Activated CD4-positive, alpha-beta T cell treated with anti-CD3 and anti-CD28 coated beads, Interleukin-2, amount 50 U/mL, for 4 hours (primary cell): ENCODE results near the gene LYST.
"Not testable (repeated sequence)": the region's sequence is repeated elsewhere in the genome, so short reads cannot be mapped to it uniquely, and the experiment has no call there.

ENCODE experiments used
- DNase-seq, 2 experiments: peaks; one replicate each; pipeline ENCODE4 v3.0.0-alpha.2; 2020

The LYST gene

GRCh38 chr1:235855811-235856429 lies 10.8 kb downstream of the LYST start:
- no peak for DNase-seq

- DNase-seq, result no peak
Observed at GRCh38 chr1:235854347-235854746, 12.4 kb downstream of the LYST start.

- DNase-seq, result no peak
Observed at GRCh38 chr1:235853653-235854052, 13.1 kb downstream of the LYST start.

- no peak for DNase-seq
Observed at GRCh38 chr1:235852887-235853286, 13.8 kb downstream of the LYST start.

GRCh38 chr1:235851939-235852338 lies 14.8 kb downstream of the LYST start:
- no peak for DNase-seq

- DNase-seq, result not testable (repeated sequence)
Observed at GRCh38 chr1:235848251-235848650, 18.5 kb downstream of the LYST start.

- DNase-seq, result not testable (repeated sequence)
Observed at GRCh38 chr1:235845656-235846107, 21.0 kb downstream of the LYST start.

- no peak for DNase-seq
Observed at GRCh38 chr1:235844776-235845175, 21.9 kb downstream of the LYST start.

GRCh38 chr1:235843461-235843961 lies 23.2 kb downstream of the LYST start:
- DNase-seq, result no peak

GRCh38 chr1:235841938-235842545 lies 24.7 kb downstream of the LYST start:
- DNase-seq, result no peak

GRCh38 chr1:235838021-235838420 lies 28.7 kb downstream of the LYST start:
- DNase-seq, result no peak

GRCh38 chr1:235835226-235835625 lies 31.5 kb downstream of the LYST start:
- DNase-seq, result no peak

GRCh38 chr1:235834620-235835019 lies 32.1 kb downstream of the LYST start:
- no peak for DNase-seq

- DNase-seq, result no peak
Observed at GRCh38 chr1:235832011-235832410, 34.7 kb downstream of the LYST start.

GRCh38 chr1:235831148-235831547 lies 35.6 kb downstream of the LYST start:
- no peak for DNase-seq

- DNase-seq, result no peak
Observed at GRCh38 chr1:235826102-235826854, 40.4 kb downstream of the LYST start.

- DNase-seq, result no peak
Observed at GRCh38 chr1:235825229-235825628, 41.5 kb downstream of the LYST start.

GRCh38 chr1:235823684-235824083 lies 43.0 kb downstream of the LYST start:
- no peak for DNase-seq

- DNase-seq, result no peak
Observed at GRCh38 chr1:235822685-235823084, 44.0 kb downstream of the LYST start.

GRCh38 chr1:235821361-235821981 lies 45.2 kb downstream of the LYST start:
- no peak for DNase-seq

- no peak for DNase-seq
Observed at GRCh38 chr1:235820061-235820460, 46.6 kb downstream of the LYST start.

GRCh38 chr1:235818632-235819136 lies 48.0 kb downstream of the LYST start:
- DNase-seq, result no peak

GRCh38 chr1:235817101-235817728 lies 49.5 kb downstream of the LYST start:
- DNase-seq, result no peak
